GM19025 (cell line): ENCODE measurements around the gene MAFG.

Experiments
- ATAC-seq: cut with Tn5 transposase; IDR thresholded peaks from one replicate; pipeline ENCODE4 v1.9.1; 2021; ENCODE audit warnings: mild to moderate bottlenecking, low read depth, moderate library complexity; ENCODE audit not compliant: unreplicated experiment

The MAFG gene

GRCh38 chr17:81927653-81928543, at the start of gene MAFG:
Gene MAFG (minus strand): TSS chr17:81927735. CDS start chr17:81923185, 4,550 bp downstream.
- ATAC-seq, result peak; percentile 71

GRCh38 chr17:81976332-81977210, 49.0 kb upstream of the MAFG start:
- no peak for ATAC-seq

GRCh38 chr17:81973432-81973831, 45.9 kb upstream of the MAFG start:
- no peak for ATAC-seq

GRCh38 chr17:81968850-81969812, 41.6 kb upstream of the MAFG start:
- no peak for ATAC-seq

- no peak for ATAC-seq
Measured at GRCh38 chr17:81968396-81968745, 40.8 kb upstream of the MAFG start.

- ATAC-seq, result peak; percentile 55
Measured at GRCh38 chr17:81967533-81968395, 40.2 kb upstream of the MAFG start.

GRCh38 chr17:81967244-81967532, 39.7 kb upstream of the MAFG start:
- no peak for ATAC-seq

GRCh38 chr17:81966343-81967243, 39.1 kb upstream of the MAFG start:
- ATAC-seq, result no peak

- ATAC-seq, result no peak
Measured at GRCh38 chr17:81964081-81964849, 36.7 kb upstream of the MAFG start.

- no peak for ATAC-seq
Measured at GRCh38 chr17:81962499-81963441, 35.2 kb upstream of the MAFG start.

GRCh38 chr17:81961521-81962498, 34.3 kb upstream of the MAFG start:
- ATAC-seq, result no peak

GRCh38 chr17:81961087-81961511, 33.6 kb upstream of the MAFG start, which contains the start of gene NOTUM:
Gene NOTUM (minus strand): TSS chr17:81961187. CDS start chr17:81960909, 278 bp downstream.
- no peak for ATAC-seq

GRCh38 chr17:81960130-81960958, 32.8 kb upstream of the MAFG start:
- ATAC-seq, result no peak

- peak; percentile 67 for ATAC-seq
Measured at GRCh38 chr17:81959362-81960129, 32.0 kb upstream of the MAFG start.
